Cerebellar nuclear complex (tissue), 1 donor: ENCODE measurements around the gene ADGRG6.

Experiments
- DNase-seq, 2 experiments: peaks; one replicate each; lab custom pipeline; 2025; lab: John Stamatoyannopoulos, UW

Gene ADGRG6

DNA sequence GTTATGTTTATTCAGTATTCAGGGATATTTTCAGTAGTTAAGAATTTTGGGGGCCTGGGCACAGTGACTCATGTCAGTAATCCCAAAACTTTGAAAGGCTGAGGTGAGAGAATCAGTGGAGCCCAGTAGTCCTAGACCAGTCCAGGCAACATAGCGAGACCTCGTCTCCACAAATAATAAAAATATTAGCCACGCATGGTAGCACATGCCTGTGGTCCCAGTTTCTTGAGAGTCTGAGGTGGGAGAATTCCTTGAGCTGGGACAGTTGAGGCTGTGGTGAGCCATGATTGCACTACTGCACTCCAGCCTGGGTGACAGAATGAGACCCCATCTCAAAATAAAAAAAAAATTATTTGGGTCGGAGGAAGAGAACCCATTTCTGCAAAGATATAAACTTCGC, 20.3 kb downstream of the ADGRG6 start:
- no peak for DNase-seq

GRCh38 chr6:142322504-142323198, 20.8 kb downstream of the ADGRG6 start:
- DNase-seq: no peak

DNA sequence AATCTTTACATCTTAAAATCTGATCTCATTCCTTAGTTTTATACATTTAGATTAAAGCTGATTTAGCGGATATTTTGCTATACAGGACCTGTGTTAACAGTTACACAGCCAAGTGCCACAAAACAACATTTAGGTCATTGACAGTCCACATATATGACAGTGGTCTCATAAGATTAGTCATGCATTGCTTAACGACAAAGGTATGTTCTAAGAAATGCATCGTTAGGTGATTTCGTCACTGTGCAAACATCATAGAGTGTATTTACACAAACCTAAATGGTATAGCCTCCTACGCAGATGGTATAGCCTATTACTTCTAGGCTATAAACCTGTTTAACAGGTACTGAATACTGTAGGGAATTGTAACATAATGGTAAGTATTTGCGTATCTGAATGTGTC, 21.6 kb downstream of the ADGRG6 start:
- no peak for DNase-seq

DNA sequence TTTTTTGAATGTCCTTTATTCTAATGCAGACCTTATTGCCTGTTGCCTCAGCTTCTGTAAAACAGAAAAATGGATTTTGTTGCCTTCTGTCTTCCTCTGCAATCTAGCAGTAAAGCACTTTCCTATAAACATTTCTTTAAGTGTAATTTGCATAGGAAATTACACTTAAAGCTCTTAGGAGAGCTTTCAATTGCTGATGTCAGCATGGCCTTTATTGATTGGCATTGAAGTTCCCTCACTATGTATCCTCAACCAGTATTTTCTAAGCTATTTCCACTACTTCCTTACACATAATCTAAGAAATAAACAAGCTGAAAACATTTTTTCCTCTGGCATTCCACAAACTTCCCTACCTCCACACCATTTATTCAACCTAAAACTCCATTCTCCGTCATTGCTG, 22.3 kb downstream of the ADGRG6 start:
- DNase-seq: no peak

- DNase-seq: no peak
Observed at GRCh38 chr6:142325111-142325510, 23.3 kb downstream of the ADGRG6 start.

- DNase-seq: no peak
Observed at GRCh38 chr6:142326540-142326939, 24.7 kb downstream of the ADGRG6 start.

DNA sequence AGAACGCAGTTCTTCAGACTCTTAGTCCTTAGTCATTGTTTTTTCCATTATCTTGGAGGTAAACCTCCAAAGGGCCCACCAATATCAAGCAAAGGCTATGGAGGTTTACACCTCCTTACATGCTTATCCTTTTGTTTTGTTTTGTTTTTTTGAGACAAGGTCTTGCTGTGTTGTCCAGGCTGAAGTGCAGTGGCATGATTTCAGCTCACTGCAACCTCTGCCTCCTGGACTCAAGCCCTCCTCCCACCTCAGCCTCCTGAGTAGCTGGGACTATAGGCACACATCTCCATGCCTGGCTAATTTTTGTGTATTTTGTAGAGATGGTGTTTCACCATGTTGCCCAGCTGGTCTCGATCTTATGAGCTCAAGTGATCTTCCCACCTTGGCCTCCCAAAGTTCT, 26.3 kb downstream of the ADGRG6 start:
- DNase-seq: no peak

DNA sequence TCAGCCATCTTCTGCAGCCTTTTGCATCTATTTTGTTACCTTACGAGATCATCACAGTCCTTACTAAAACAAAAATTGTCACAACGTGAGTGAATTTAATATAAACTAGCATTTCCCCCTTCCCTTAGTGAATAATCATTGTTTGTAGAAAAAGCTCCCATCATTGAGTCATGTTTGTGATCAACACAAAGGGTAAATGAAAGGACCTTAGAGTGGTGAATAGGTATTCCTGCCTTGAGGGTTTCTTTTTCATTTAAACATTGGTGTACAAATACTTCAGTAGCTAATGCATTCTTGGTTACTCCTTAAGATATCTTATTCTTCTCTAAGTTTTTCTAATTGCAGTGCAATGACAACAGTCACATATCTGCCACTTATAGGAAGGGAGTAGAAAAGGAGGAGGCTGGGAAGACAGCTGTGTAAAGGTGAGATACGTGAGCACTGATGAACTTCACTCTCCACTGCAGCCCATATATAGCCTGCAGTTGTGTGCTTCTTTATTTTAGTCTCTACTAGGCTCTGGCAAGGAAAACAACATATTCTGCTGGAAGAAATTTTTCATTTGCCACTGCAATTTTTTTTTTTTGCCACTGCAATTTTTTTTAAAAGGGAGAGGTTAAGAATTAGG, 27.8 kb downstream of the ADGRG6 start:
- no peak for DNase-seq

- no peak for DNase-seq
Observed at GRCh38 chr6:142331075-142331551, 29.3 kb downstream of the ADGRG6 start.

GRCh38 chr6:142331601-142332000, 29.8 kb downstream of the ADGRG6 start:
- DNase-seq: no peak

DNA sequence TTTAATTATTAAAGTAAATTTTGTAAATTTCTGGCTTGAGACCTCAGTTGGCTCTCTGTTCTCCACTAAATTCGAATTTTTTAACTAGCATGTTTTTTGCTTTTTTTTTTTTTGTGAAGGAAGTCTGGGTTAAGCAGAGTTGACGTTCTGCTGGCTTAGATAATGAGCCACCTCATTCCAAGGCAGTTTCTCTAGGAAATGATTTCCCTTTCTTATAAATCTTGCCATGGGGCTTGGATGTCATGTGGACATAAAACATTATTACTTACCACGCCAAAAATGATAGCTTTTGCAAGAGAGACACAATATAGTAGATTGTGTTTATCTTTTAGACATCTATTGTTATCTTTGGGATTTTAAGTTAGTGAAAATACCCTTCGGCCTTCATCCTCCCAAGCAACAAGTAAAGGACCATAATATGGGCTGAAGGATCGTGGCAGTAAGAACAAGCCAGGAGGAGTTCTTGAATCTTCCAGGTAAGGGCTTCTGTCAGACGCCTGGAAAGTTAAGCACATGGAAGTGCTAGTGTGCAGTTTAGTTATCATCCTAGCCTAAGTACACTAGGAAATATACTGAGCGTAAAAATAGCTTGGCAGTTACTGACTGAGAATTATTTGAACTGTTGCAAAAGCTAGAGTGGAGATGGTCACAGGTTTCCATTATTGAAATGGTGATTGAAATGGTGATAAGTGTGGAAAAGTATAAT, 30.7 kb downstream of the ADGRG6 start:
- no peak for DNase-seq

- DNase-seq: no peak
Observed at GRCh38 chr6:142333431-142333830, 31.6 kb downstream of the ADGRG6 start.

DNA sequence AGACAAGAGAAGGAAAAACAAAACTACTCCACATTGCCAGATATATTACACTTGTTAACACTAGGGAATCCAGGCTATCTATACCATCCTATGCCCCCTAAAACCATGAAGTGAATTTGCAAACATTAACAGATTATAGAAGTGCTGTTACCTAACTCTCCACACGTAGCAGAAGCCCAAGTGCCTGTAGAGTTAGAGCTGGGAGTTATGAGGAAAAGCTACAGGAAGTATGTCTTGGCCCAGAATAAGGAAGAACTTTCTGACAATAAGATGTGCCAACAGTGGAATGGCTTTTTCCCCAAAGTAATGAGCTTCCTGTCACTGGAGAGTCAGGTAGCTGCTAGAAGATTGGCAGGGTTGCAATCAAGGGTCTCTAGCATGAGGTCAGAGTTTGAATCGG, 32.5 kb downstream of the ADGRG6 start:
- DNase-seq: no peak

GRCh38 chr6:142335415-142335814, 33.6 kb downstream of the ADGRG6 start:
- DNase-seq: no peak

DNA sequence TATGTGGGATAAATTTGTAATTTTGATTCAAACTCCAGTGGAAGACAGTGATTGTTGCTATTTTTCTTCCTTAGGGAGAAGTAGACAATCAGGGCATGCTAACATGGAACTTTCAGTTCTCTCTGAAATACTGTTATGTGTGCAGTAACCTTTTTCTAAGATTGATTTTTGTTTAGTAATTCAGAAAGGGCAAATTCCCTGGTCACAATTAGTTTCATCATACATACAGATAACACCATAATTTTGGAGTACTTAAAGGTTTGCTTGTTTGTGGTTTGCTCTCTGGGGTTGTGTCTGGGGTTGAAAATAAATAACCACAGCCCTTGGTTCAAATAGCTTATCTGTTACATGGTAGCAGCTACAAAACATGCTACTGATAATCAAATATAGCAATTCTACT, 34.4 kb downstream of the ADGRG6 start:
- DNase-seq: no peak

- no peak for DNase-seq
Observed at GRCh38 chr6:142336787-142337186, 35.0 kb downstream of the ADGRG6 start.

- DNase-seq: no peak
Observed at GRCh38 chr6:142339113-142339512, 37.3 kb downstream of the ADGRG6 start.

DNA sequence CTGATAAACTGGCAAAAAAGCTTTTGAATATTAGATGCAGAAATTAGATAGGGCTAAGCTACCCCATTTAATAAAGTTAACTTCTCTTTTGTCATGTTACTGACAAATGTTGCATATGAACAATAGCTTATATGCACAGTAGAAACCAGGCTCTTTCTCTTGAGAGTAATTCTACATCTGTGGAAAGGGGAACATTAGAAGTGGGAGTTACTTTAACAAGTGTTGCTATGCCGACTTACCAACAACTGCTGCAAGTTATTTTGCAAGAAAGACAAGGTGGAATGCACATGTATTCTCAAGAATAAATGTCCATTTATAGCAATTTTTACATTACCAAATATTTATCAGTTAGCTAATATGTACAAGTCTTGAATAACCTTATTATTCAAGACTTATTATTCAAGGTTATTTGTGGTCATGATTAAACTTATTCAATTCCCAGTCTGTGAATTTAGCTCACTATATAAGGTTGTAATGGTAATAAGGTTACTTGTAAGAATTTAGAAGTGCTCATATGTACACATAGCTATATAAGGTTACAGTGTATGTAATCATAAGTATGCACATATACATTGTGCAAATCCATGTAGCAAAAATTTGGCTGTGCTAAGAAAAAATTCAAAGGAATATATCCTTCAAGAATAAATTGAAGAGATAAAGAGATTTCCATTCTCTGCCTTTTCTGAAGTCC, 38.3 kb downstream of the ADGRG6 start:
- no peak for DNase-seq

DNA sequence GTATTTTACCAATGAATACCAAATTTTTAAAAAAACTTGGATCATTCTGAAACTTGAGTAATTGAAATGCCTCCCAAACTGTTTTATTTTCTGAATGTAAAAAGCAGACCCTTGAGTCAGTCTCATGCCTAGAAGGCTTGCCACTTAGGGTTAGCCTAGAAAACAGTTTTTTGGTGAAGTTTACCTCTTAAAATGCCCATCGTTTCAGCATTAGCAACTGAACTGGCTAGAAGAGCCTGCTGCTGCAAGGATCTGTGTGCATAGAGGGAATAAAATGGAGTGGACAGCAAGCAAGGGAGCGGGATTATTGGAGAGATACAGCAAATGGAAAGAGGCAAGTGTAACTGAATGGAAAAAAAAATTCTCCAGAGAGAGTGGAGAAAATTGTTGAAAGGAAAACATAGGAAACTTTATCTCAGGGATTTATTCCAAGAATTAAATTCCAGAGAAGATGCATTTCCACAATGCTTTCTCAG, 40.1 kb downstream of the ADGRG6 start:
- no peak for DNase-seq

DNA sequence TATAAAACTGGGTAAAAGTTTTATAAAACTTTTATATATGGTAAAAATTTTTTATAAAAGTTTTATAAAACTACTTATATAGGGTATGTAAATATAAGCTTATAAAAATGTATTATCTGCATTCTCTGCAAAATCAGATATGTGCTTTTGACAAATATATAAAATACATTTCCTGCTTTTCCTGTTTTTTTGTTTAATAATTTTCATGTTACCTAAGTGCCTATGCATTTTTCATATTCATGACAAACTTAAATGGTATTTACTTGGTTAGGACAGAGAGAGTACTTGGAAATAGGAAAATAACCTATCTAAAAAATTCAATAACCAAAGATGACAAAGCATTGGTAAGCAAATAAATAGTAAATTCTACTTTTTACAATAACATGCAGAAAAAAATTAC, 41.2 kb downstream of the ADGRG6 start:
- DNase-seq: no peak

DNA sequence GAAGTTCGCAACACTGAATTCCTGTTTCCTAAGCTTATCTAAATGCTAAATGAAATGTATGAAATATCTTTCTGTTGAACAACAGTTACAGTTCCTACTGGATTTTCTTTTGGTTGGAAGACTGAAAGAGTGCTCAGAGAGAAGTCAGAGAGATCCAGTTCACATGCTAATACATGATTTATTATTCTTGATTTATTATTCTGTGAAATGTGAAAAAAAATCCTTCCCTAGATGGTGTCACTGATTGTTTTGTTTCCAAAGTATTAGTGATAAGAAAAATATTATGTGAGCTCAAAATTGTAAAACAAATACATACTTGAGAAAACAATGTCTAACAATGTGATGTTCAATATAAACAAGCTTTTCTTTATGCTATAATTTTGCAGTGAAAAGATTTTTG, 42.1 kb downstream of the ADGRG6 start:
- DNase-seq: no peak

- no peak for DNase-seq
Observed at GRCh38 chr6:142345261-142345660, 43.5 kb downstream of the ADGRG6 start.
